Rectal smooth muscle tissue (tissue), 1 donor: ENCODE measurements around the gene RALY.

ENCODE experiments used
- H3K27ac ChIP-seq: one replicate; pipeline ENCODE4 v1.7.0; 2013; ENCODE audit warnings: low read depth, low read length, inconsistent platforms
- H3K27me3 ChIP-seq: one replicate; pipeline ENCODE4 v1.7.0; 2013; ENCODE audit warnings: low read length; ENCODE audit not compliant: control insufficient read depth, insufficient read depth
- H3K36me3 ChIP-seq: one replicate; pipeline ENCODE4 v1.7.0; 2013; ENCODE audit warnings: low read length; ENCODE audit not compliant: control insufficient read depth, insufficient read depth
- H3K4me1 ChIP-seq: one replicate; pipeline ENCODE4 v1.7.0; 2013; ENCODE audit warnings: low read length; ENCODE audit not compliant: control insufficient read depth, insufficient read depth
- H3K4me3 ChIP-seq: one replicate; pipeline ENCODE4 v1.7.0; 2013; ENCODE audit warnings: low read length
- H3K9ac ChIP-seq: one replicate; pipeline ENCODE4 v1.7.0; 2013; ENCODE audit warnings: low read length

RALY gene

DNA sequence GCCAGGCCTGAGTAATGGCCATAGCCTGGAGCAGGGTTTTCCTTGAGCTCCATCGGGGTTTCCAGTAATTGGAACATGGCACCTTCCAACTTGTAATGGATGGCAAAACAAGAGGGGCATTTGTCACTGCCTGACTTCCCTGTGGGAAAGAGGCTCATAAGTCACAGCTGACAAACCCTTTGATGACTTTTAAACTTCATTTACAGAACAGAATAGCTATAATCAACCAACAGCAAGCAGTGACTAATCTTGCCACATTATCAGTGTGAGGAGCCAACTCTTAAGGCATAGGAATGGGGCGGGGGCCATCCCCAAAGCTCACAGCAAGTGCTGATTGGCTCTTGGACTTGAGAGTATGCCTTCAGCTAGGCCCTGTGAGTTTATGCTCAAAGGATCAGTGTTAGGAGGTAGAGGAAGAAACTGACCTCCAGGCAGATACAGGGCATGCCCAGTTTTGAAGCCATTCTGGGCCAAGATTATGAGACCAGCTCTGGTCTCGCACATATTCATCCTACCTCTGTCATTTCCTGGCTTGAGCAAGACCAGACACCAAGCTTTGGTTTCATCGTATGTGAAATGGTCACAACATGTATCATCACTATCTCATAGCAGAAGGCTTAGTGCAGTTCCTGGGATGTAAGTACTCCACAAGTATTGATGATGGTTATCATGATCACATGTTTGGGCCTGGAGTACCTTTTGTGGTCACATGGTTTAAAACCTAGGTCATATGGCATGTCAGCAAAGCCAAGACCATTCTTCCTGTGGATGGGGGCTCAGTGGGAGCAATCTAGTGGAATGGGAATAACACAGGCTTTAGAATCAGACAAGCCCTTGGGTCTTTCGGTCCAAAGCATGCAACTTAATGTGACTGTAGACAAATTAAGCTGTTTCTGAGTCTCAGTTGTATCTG is 69.1 kb downstream of the RALY start:
- no peak overlapping the region for H3K9ac ChIP-seq
- no peaks in the 10 kb centered on the region for H3K27me3 ChIP-seq
- no peaks in the 10 kb centered on the region for H3K36me3 ChIP-seq
- H3K4me1 ChIP-seq = peaks cover 6% of the 10 kb centered on the region
- no peak overlapping the region for H3K4me3 ChIP-seq
- H3K27ac ChIP-seq = no peak overlapping the region

GRCh38 chr20:34064286-34064685 is 70.6 kb downstream of the RALY start:
- no peak overlapping the region for H3K27ac ChIP-seq

GRCh38 chr20:34065260-34065659 is 71.5 kb downstream of the RALY start:
- Histone ChIP-seq H3K4me3 (no peak overlapping the region), H3K27ac (no peak overlapping the region), H3K9ac (no peak overlapping the region), H3K4me1 (peaks cover 14% of the 10 kb centered on the region), H3K36me3 (no peaks in the 10 kb centered on the region), H3K27me3 (no peaks in the 10 kb centered on the region)

More at GRCh38 chr20:34064286-34064685, 70.6 kb downstream of the RALY start:
- H3K36me3 ChIP-seq = no peaks in the 10 kb centered on the region
- H3K4me1 ChIP-seq = peaks cover 9% of the 10 kb centered on the region
- no peak overlapping the region for H3K4me3 ChIP-seq
- H3K27me3 ChIP-seq = no peaks in the 10 kb centered on the region
- H3K9ac ChIP-seq = no peak overlapping the region

DNA sequence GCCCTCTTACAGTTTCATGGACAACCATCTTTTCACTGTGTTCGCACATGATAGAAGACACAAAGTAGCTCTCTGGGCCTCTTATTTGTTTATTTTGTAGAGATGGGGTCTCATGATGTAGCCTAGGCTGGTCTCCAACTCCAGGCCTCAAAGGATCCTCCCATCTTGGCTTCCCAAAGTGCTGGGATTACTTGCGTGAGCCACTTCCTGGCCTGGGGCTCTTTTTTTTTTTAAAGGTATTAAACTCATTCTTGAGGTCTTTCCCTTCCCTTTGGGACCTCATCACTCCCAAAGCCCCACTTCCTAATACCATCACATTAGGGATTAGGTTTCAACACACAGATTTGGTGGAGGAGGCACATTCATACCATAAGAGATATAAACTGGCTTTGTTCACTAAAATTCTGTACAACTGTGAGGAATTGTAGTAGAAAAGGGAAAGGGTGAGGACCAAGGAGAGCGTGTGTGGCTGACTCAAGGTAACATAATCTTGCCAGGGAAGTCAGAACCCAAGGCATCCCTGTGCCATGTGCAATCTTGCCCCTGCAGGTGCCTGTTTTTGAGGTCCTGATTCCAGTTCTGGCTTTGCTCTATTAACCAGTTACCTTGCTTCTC is 72.9 kb downstream of the RALY start:
- no peak overlapping the region for H3K4me3 ChIP-seq
- H3K27ac ChIP-seq = no peak overlapping the region
- no peaks in the 10 kb centered on the region for H3K36me3 ChIP-seq
- H3K4me1 ChIP-seq = peaks cover 14% of the 10 kb centered on the region
- no peaks in the 10 kb centered on the region for H3K27me3 ChIP-seq
- no peak overlapping the region for H3K9ac ChIP-seq

DNA sequence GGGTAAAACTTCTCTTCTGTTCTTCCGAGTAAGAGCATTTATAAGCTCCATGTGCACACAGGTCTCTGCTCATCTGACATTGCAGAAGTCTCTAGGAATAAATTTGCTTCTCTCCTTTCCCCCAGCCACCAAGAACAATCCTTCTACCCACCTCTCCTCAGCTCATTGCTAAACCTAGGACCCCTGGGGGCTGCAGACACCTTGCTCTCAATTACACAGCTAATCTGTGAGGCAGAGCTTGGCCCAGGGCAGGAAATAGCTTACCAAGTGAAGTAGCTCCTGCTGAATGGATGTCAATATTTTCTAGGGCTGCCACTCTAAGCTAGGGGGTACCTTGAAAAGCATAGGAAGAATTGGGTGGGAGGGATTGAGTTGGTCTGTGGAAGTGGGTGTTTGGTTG is 74.3 kb downstream of the RALY start:
- Histone ChIP-seq H3K4me3 (no peak overlapping the region), H3K36me3 (peaks cover 4% of the 10 kb centered on the region), H3K4me1 (peaks cover 14% of the 10 kb centered on the region), H3K27ac (no peak overlapping the region), H3K9ac (no peak overlapping the region), H3K27me3 (no peaks in the 10 kb centered on the region)

DNA sequence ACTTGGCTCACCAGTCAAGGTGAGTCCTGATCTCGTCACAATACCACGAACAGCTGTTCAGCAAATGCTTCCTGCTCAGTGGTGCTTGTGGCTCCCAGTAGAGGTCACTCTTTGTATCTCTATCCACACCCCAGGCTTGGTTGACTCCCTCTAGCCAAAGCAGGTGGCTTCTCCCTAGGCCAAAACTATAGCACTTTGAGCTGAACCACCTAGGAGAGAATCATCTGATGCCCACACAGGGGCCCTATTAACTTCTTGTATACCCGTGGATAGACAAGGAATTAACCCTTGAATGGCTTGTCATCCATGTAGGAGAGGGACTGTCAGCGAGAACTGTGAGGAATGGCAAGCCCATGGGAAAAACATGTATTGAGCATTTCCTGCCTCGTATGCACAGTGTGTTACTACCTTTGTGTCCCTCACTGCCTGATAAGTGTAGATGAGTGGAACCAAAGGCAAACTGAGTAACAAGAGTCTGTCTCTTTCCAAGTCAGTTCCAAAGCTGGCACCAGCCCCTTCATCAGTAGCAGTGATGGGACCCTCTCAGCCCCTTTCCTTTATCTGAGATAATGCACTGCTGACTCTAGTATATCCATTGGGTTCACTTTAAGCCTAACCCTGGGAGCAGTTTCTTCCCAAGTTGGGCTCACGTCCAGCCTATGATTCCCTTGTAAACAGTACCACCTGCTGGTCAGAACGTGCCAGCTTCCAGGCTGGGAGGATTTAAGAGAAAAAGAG is 75.8 kb downstream of the RALY start:
- Histone ChIP-seq H3K27ac (no peak overlapping the region), H3K9ac (no peak overlapping the region), H3K4me1 (peaks cover 14% of the 10 kb centered on the region)

DNA sequence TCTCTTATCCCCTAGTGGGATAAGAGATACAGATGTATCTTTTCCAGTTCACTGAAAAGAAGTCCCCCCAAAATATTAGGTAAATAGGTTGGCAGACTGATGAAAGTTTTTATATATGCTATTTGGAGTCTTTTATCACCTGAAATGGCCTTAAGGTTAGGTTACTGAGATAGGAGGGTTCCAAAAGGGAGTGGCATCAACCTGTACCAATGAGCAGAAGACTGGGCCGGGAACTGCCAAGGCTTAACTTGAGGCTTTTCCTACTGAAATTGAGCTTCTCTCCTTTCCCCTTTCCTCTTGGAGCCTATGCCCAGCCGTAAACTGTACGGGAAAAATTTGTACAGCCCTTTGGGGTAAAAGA is 76.3 kb downstream of the RALY start:
- Histone ChIP-seq H3K9ac (no peak overlapping the region), H3K4me3 (no peak overlapping the region), H3K4me1 (peaks cover 12% of the 10 kb centered on the region), H3K27ac (no peak overlapping the region), H3K36me3 (peaks cover 13% of the 10 kb centered on the region), H3K27me3 (no peaks in the 10 kb centered on the region)

More for the DNA sequence above, 75.8 kb downstream of the RALY start:
- H3K27me3 ChIP-seq = no peaks in the 10 kb centered on the region
- no peak overlapping the region for H3K4me3 ChIP-seq
- H3K36me3 ChIP-seq = peaks cover 13% of the 10 kb centered on the region

- H3K4me1 ChIP-seq = peaks cover 8% of the 10 kb centered on the region
- no peak overlapping the region for H3K4me3 ChIP-seq
- H3K9ac ChIP-seq = no peak overlapping the region
- H3K27me3 ChIP-seq = no peaks in the 10 kb centered on the region
- H3K27ac ChIP-seq = no peak overlapping the region
- peaks cover 13% of the 10 kb centered on the region for H3K36me3 ChIP-seq
Measured at GRCh38 chr20:34070859-34071258, 77.1 kb downstream of the RALY start.

GRCh38 chr20:34072076-34072475 is 78.4 kb downstream of the RALY start:
- Histone ChIP-seq H3K27ac (no peak overlapping the region), H3K9ac (no peak overlapping the region), H3K4me3 (no peak overlapping the region), H3K27me3 (no peaks in the 10 kb centered on the region), H3K4me1 (peaks cover 8% of the 10 kb centered on the region), H3K36me3 (peaks cover 21% of the 10 kb centered on the region)

GRCh38 chr20:34072778-34073177 is 79.1 kb downstream of the RALY start:
- Histone ChIP-seq H3K4me1 (peaks cover 8% of the 10 kb centered on the region), H3K9ac (no peak overlapping the region), H3K4me3 (no peak overlapping the region), H3K27ac (no peak overlapping the region), H3K36me3 (peaks cover 21% of the 10 kb centered on the region), H3K27me3 (no peaks in the 10 kb centered on the region)

- H3K4me3 ChIP-seq = no peak overlapping the region
- H3K4me1 ChIP-seq = peaks cover 5% of the 10 kb centered on the region
- H3K9ac ChIP-seq = no peak overlapping the region
- H3K36me3 ChIP-seq = peaks cover 26% of the 10 kb centered on the region
- H3K27me3 ChIP-seq = no peaks in the 10 kb centered on the region
- no peak overlapping the region for H3K27ac ChIP-seq
Measured at GRCh38 chr20:34074101-34074760, 80.5 kb downstream of the RALY start.

DNA sequence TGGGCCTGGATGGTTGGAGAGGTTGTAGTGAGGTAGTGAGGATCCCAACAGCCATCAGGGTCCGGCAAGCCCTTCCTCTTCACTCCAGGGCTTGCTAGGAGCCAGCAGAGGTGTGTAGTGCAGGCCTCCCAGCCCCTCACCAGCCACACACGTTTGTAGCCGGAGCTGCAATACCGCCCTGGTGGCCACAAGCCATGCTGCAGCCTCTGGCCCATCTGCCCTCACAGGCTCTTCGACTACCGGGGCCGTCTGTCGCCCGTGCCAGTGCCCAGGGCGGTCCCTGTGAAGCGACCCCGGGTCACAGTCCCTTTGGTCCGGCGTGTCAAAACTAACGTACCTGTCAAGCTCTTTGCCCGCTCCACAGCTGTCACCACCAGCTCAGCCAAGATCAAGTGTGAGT is 81.9 kb downstream of the RALY start:
- Histone ChIP-seq H3K4me3 (no peak overlapping the region), H3K36me3 (peaks cover 29% of the 10 kb centered on the region), H3K27me3 (no peaks in the 10 kb centered on the region), H3K9ac (no peak overlapping the region), H3K27ac (no peak overlapping the region), H3K4me1 (no peaks in the 10 kb centered on the region)
